Heart left ventricle (tissue), 16 donors: ENCODE measurements around the gene DHODH. TPM values are rescaled to one million over a fixed set of nuclear protein-coding genes. Genes with fewer than 3 reads are reported as not detected.

Source experiments
- ATAC-seq, 4 donors: fragments of 200-7000 bp; cut with Tn5 transposase; one replicate each; pipeline ENCODE4 v1.9.1; 2020 to 2022; ENCODE audit warnings: moderate library complexity in 4 of 4, mild to moderate bottlenecking in 3 of 4, moderate number of reproducible peaks in 1 of 4
- DNase-seq, 5 donors: peaks; one replicate each; pipeline ENCODE4 v3.0.0-alpha.2; 2020
- H3K27ac ChIP-seq, 12 donors: fragments of 200-600 bp; sonication (generic) in 4 of 12; one replicate each; pipeline versions ENCODE4 v1.5.0 to v1.8.0; 2016 to 2022; ENCODE audit warnings: mild to moderate bottlenecking in 2 of 12
- H3K27me3 ChIP-seq, 9 donors: fragments of 200-600 bp; sonication (generic) in 2 of 9; one replicate each; pipeline versions ENCODE4 v1.5.1 to v1.8.0; 2016 to 2022; ENCODE audit warnings: mild to moderate bottlenecking in 3 of 9
- H3K36me3 ChIP-seq, 9 donors: fragments of 200-600 bp; sonication (generic) in 2 of 9; one replicate each; pipeline versions ENCODE4 v1.5.0 to v1.8.0; 2018 to 2022; ENCODE audit warnings: mild to moderate bottlenecking in 2 of 9
- H3K4me1 ChIP-seq, 12 donors: fragments of 200-600 bp; sonication (generic) in 4 of 12; one replicate each; pipeline versions ENCODE4 v1.5.0 to v1.8.0; 2016 to 2022; ENCODE audit warnings: mild to moderate bottlenecking in 3 of 12
- H3K4me3 ChIP-seq, 12 donors: fragments of 200-600 bp; sonication (generic) in 4 of 12; one replicate each; pipeline versions ENCODE4 v1.5.0 to v1.8.0; 2017 to 2022; ENCODE audit warnings: mild to moderate bottlenecking in 9 of 12, moderate library complexity in 4 of 12
- H3K9me3 ChIP-seq, 12 donors: fragments of 200-600 bp; sonication (generic) in 4 of 12; one replicate each; pipeline versions ENCODE4 v1.5.0 to v1.8.0; 2016 to 2022; ENCODE audit warnings: mild to moderate bottlenecking in 1 of 12
- CTCF ChIP-seq, 12 donors: fragments of 200-600 bp; sonication (generic) in 4 of 12; IDR thresholded peaks; one replicate each; pipeline versions ENCODE4 v1.5.0 to v1.8.0; 2018 to 2022; ENCODE audit warnings: antibody characterized with exemption in 12 of 12, mild to moderate bottlenecking in 5 of 12
- POLR2A ChIP-seq, 2 donors: fragments of 450-650 bp; IDR thresholded peaks; one replicate each; pipeline ENCODE4 v1.6.1; 2017; ENCODE audit warnings: antibody characterized with exemption in 2 of 2, mild to moderate bottlenecking in 2 of 2, moderate library complexity in 2 of 2
- WGBS, 4 donors: extraction: QIAGEN DNeasy Blood & Tissue Kit in 2 of 4; methylation state at CpG; one replicate each; pipeline versions ENCODE4 v1.1.5 to v1.1.7; 2013 to 2018; 5-methylcytosine and 5-hydroxymethylcytosine counted together
- intact Hi-C, 10 donors: fragments of 100-400 bp; cut with DNase I; formaldehyde crosslinking; loops; one replicate each; pipeline versions ENCODE4 v1.11.1 to v1.14.2; 2022
- polyA plus RNA-seq, 2 donors: library from polyadenylated mRNA; stranded (reverse); fragments of 200-250 nt; gene quantifications; one replicate each; pipeline ENCODE4 v1.2.3, GENCODE V29; 2013
- total RNA-seq, 9 donors: library from RNA; depleted of rRNA in 2 of 9; stranded (reverse); fragments of >200 nt in 2 of 9; fragmentation: NEBNext Ultra II Directional in 3 of 9; extraction: Animal tissue kit (Norgen Biotek cat#: 25700) in 3 of 9; gene quantifications; one replicate each; pipeline versions ENCODE4 v1.1.0 to v1.2.4, GENCODE V29; 2016 to 2023
- donor health status: ischemic (EF 13 %, LVEDD 7.1; RV severe dilation, severe dysfunction).
- donor health status: healthy with polysubstance abuse.
- donor health status: DM: no; HTN: yes; CAD: no.
- donor health status: DM: no; HTN: no; CAD: no.
- donor health status: ischemic (EF 25% LVEDD 6.9; RV normal size, moderate dysfunction).
- donor health status: ischemic (EF 25% LVEDD 5.7; RV mildly dilated, moderate dysfunction).
- donor health status: healthy.
- donor health status: DM: yes; HTN: yes; CAD: no.
- donor health status: ischemic (EF 35%, LVEDD 5.7; RV mildly dilated, moderate dysfunction).
- donor health status: nonischemic (EF 11% LVEDD 7.7; RV severe dilation, severe dysfunction).
- donor health status: DM: yes; HTN: yes; CAD: no.
- donor health status: PGD.
- donor health status: ischemic (EF 29% LVEDD 5.4; RV normal size, mild dysfunction).
- donor health status: nonischemic (EF 23%, LVEDD 6.1; RV moderate dilation, normal function).

DHODH gene
- total and polyA plus RNA-seq, 11 donors = 5.2 to 9.8 (median 7.5) TPM

GRCh38 chr16:72014675-72015074 lies 6.1 kb downstream of the DHODH start:
- WGBS, 4 donors = 70 to 78% (median 74%) methylated on average over 8 of the region's 8 CpGs
- TF ChIP-seq CTCF (IDR thresholded peaks at IDR 0.05) (no peak), POLR2A (IDR thresholded peaks at IDR 0.05) (no peak)
- Histone ChIP-seq H3K27me3 (no peaks in the 10 kb centered on the region), H3K4me1 (peaks cover 2 to 22% (median 17%) of the 10 kb centered on the region in 12 donors), H3K9me3 (no peaks in the 10 kb centered on the region), H3K4me3 (peak overlapping the region in 2 of 12 donors; percentile 15 to 26), H3K36me3 (peaks cover 0 to 36% (median 7%) of the 10 kb centered on the region in 9 donors), H3K27ac (peak overlapping the region in 10 of 12 donors; percentile 42 to 78 (median 60))
- no peak for DNase-seq
- intact Hi-C loops = loop anchor here in 2 of 10 donors (2.0 to 5.0 kb wide), 2 partner anchors 74 to 78 kb away; partner anchors contain the start of genes DHX38 (in 1 of the 2) and TXNL4B (in 1 of the 2)
- no peak for ATAC-seq

GRCh38 chr16:72015124-72015523 lies 6.6 kb downstream of the DHODH start:
- Histone ChIP-seq H3K9me3 (no peaks in the 10 kb centered on the region), H3K36me3 (peaks cover 0 to 40% (median 10%) of the 10 kb centered on the region in 9 donors), H3K4me1 (peaks cover 2 to 22% (median 17%) of the 10 kb centered on the region in 12 donors), H3K27ac (no peak overlapping the region), H3K4me3 (no peak overlapping the region), H3K27me3 (no peaks in the 10 kb centered on the region)
- no peak for DNase-seq
- intact Hi-C loops = loop anchor here in 1 of 10 donors (2.0 kb wide), 1 partner anchor 74 kb away; no protein-coding TSS in a partner anchor
- no peak for TF ChIP-seq CTCF (IDR thresholded peaks at IDR 0.05)
- TF ChIP-seq POLR2A (IDR thresholded peaks at IDR 0.05) = no peak
- WGBS, 4 donors = 80 to 88% (median 82%) methylated on average over 3 of the region's 3 CpGs
- ATAC-seq = peak in 1 of 4 donors; percentile 20

GRCh38 chr16:72018470-72018869 lies 9.9 kb downstream of the DHODH start:
- 65 to 82% (median 68%) methylated on average over 9 of the region's 9 CpGs for WGBS, 4 donors

More at GRCh38 chr16:72018470-72018869, 9.9 kb downstream of the DHODH start:
- Histone ChIP-seq H3K27ac (no peak overlapping the region), H3K9me3 (no peaks in the 10 kb centered on the region), H3K27me3 (no peaks in the 10 kb centered on the region), H3K4me1 (peaks cover 2 to 17% (median 12%) of the 10 kb centered on the region in 12 donors), H3K36me3 (peaks cover 0 to 63% (median 31%) of the 10 kb centered on the region in 9 donors), H3K4me3 (no peak overlapping the region)
- DNase-seq = peak in 1 of 5 donors; percentile 44
- intact Hi-C loops = no loop called here
- TF ChIP-seq POLR2A (IDR thresholded peaks at IDR 0.05) (no peak), CTCF (IDR thresholded peaks at IDR 0.05) (peak in 1 of 12 donors; percentile 12)
- ATAC-seq = peak; percentile 40 to 69 (median 56)
